DOHH2 (cell line): ENCODE results near the gene MIAT.

ENCODE experiments used
- EZH2phosphoT487 ChIP-seq: fragments of 200-600 bp; sonication (generic); IDR thresholded peaks from 2 replicates; pipeline ENCODE4 v1.6.1; 2017; ENCODE audit warnings: borderline replicate concordance, mild to moderate bottlenecking, antibody characterized with exemption, low read length, moderate library complexity, mixed read lengths
- TF ChIP-seq, protein P1 (sequence below): fragments of 200-600 bp; sonication (generic); IDR thresholded peaks from one replicate; pipeline ENCODE4 v1.5.1; 2014; ENCODE audit warnings: antibody characterized with exemption, mild to moderate bottlenecking, low read depth, low read length; ENCODE audit not compliant: poor library complexity, severe bottlenecking

DNA sequence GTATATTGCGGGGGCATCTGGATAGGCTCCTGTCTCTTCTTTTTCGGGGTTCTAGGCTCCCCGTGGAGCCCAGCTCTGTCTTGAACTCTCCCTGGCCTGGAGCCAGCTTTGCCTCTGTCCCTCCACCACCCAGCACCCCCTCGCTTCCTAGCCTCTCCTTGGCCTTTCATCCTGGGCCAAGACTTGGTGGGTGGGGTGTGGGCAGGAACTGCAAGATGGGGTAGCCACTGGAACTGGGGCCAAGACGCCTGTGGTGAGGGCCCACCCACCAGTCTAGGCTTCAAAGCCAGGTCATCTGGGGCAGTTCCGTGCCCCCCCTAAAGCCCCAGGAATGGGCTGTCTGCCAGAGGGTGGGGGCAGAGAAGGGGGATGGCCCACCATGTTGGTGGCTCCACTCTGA, 37.9 kb upstream of the MIAT start:
- TF ChIP-seq, protein P1, sequence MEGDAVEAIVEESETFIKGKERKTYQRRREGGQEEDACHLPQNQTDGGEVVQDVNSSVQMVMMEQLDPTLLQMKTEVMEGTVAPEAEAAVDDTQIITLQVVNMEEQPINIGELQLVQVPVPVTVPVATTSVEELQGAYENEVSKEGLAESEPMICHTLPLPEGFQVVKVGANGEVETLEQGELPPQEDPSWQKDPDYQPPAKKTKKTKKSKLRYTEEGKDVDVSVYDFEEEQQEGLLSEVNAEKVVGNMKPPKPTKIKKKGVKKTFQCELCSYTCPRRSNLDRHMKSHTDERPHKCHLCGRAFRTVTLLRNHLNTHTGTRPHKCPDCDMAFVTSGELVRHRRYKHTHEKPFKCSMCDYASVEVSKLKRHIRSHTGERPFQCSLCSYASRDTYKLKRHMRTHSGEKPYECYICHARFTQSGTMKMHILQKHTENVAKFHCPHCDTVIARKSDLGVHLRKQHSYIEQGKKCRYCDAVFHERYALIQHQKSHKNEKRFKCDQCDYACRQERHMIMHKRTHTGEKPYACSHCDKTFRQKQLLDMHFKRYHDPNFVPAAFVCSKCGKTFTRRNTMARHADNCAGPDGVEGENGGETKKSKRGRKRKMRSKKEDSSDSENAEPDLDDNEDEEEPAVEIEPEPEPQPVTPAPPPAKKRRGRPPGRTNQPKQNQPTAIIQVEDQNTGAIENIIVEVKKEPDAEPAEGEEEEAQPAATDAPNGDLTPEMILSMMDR, result no peak
- TF ChIP-seq EZH2phosphoT487, result no peak
